ENCODE data around the gene CDH13. TPM values are rescaled to one million over a fixed set of nuclear protein-coding genes. Genes with fewer than 3 reads are reported as not detected.

The CDH13 gene
- polyA plus RNA-seq, 2 of the 4 experiments (the other 2 are of a cell fraction), result not detected

DNA sequence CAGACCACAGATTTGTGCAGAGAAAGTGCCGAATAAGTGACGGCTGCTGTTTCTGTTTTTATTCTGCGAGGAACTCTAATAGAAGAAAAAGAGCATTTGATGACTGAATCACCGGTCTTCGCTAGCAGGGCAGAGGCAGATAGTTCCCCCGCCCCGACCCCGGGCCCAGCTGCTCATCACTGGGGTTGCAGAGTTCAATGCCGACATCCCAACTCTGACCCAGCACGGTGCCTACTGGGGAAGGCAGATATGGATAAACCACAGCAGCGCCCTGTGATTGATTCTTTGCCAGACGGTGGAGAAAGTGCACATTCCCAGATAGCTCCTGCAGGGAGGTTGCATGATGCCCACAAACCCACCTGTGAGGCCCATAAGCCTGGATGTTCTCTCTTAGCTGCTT lies 823.1 kb downstream of the CDH13 start:
- H3K9me3 ChIP-seq, result no peaks in the 10 kb centered on the region
- ATAC-seq, result no peak
- ChIA-PET CTCF (interaction anchor here (1.2 kb wide), 1 partner anchor 1186 kb away, joined by 3 read pairs; no protein-coding TSS in a partner anchor), POLR2A (no interaction called here)
- no peak overlapping the region for H3K4me2 ChIP-seq
- no peak for FAIRE-seq
- 27% methylated on average over 12 of the region's 12 CpGs for WGBS (ENCODE audit: missing lambda C conversion rate)
- TF ChIP-seq RARB (CRISPR knock-in tag; IDR thresholded peaks at IDR 0.05), result no peak
- no peak for TF ChIP-seq NPAS2 (CRISPR knock-in tag; IDR thresholded peaks at IDR 0.05; ENCODE audit: borderline replicate concordance)
- no peak for TF ChIP-seq SMC3 (IDR thresholded peaks at IDR 0.05)
- TF ChIP-seq, protein P1, sequence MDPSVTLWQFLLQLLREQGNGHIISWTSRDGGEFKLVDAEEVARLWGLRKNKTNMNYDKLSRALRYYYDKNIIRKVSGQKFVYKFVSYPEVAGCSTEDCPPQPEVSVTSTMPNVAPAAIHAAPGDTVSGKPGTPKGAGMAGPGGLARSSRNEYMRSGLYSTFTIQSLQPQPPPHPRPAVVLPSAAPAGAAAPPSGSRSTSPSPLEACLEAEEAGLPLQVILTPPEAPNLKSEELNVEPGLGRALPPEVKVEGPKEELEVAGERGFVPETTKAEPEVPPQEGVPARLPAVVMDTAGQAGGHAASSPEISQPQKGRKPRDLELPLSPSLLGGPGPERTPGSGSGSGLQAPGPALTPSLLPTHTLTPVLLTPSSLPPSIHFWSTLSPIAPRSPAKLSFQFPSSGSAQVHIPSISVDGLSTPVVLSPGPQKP (IDR thresholded peaks at IDR 0.05; ENCODE audit: low read depth, low read length), result no peak
- no peak for TF ChIP-seq TFCP2L1 (CRISPR knock-in tag; IDR thresholded peaks at IDR 0.05)
- TF ChIP-seq EP300 (IDR thresholded peaks at IDR 0.05), result no peak
- TF ChIP-seq CBX8 (IDR thresholded peaks at IDR 0.05), result no peak
- no peak for TF ChIP-seq BHLHE40 (IDR thresholded peaks at IDR 0.05; ENCODE audit: low read depth, low read length)
- TF ChIP-seq KDM5A (IDR thresholded peaks at IDR 0.05), result no peak
- TF ChIP-seq, protein P2, sequence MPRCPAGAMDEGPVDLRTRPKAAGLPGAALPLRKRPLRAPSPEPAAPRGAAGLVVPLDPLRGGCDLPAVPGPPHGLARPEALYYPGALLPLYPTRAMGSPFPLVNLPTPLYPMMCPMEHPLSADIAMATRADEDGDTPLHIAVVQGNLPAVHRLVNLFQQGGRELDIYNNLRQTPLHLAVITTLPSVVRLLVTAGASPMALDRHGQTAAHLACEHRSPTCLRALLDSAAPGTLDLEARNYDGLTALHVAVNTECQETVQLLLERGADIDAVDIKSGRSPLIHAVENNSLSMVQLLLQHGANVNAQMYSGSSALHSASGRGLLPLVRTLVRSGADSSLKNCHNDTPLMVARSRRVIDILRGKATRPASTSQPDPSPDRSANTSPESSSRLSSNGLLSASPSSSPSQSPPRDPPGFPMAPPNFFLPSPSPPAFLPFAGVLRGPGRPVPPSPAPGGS (IDR thresholded peaks at IDR 0.05), result no peak
- no peak for TF ChIP-seq NR3C1 (IDR thresholded peaks at IDR 0.05)
- TF ChIP-seq HEYL (CRISPR knock-in tag; IDR thresholded peaks at IDR 0.05), result no peak
- TF ChIP-seq JUN (IDR thresholded peaks at IDR 0.05), result no peak
- TF ChIP-seq, protein P3, sequence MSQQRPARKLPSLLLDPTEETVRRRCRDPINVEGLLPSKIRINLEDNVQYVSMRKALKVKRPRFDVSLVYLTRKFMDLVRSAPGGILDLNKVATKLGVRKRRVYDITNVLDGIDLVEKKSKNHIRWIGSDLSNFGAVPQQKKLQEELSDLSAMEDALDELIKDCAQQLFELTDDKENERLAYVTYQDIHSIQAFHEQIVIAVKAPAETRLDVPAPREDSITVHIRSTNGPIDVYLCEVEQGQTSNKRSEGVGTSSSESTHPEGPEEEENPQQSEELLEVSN (IDR thresholded peaks at IDR 0.05; ENCODE audit: borderline replicate concordance, low read depth), result no peak
- no peak for DNase-seq (ENCODE audit: low read depth in 1 of 2, low spot score in 1 of 2)
- H3K4me3 ChIP-seq, result no peak overlapping the region
- H3K4me1 ChIP-seq, result no peaks in the 10 kb centered on the region
- no peak overlapping the region for H3K27ac ChIP-seq

DNA sequence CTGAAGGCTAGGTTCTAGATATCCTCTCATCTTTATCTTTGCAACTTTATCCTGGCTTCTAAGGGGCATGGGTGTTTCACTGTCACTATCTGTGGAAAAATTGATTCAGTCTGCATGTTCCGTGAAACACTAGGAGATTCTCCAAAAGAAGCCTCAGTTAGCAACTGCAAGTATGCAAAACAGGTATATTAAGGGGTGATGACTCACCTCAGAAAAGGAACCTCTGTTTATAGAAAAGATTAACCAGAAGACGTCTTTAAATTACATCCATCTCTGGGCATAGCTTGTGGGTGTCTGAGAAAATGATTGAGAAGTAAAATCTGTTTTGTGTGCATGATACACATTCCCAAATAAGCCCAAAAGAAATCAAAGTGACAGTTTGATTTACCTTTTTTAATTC lies 827.2 kb downstream of the CDH13 start:
- WGBS (ENCODE audit: missing lambda C conversion rate), result 1% methylated on average over 2 of the region's 2 CpGs
- FAIRE-seq (no peak), ATAC-seq (no peak), DNase-seq (ENCODE audit: low read depth in 1 of 2, low spot score in 1 of 2) (no peak)
- CTCF ChIA-PET, result no interaction called here
- no peak for TF ChIP-seq FOSL2 (IDR thresholded peaks at IDR 0.05)
- 0 out of 2 replicates have a peak, but pooled peaks have one; percentile 5 for TF ChIP-seq FOSL2 (CRISPR knock-in tag; IDR thresholded peaks at IDR 0.05)
- TF ChIP-seq JUNB (IDR thresholded peaks at IDR 0.05), result no peak
- H3K4me3 ChIP-seq, result no peak overlapping the region
- no peaks in the 10 kb centered on the region for H3K4me1 ChIP-seq
- no peaks in the 10 kb centered on the region for H3K9me3 ChIP-seq
- POLR2A ChIA-PET, result no interaction called here
- H3K4me2 ChIP-seq, result no peak overlapping the region
- no peak overlapping the region for H3K27ac ChIP-seq

DNA sequence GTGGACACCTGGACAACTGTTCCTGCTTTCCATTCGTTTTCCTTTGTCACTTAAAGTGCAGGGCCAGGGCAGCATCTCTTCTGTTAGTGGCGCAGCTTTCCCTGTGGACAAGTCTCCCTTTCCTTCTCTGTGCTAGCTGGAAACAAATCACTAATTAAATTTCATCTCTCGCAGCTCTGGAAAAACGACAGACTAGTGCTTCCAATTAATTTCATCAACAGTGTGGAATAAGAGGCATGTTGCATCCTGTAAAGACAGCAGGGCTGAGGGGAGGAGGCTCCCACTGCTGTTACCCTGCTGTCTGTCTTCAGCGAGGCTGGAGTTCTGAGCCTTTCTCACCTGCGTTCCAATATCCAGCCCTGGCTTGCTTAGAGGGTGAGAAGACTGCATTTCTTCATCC lies 828.9 kb downstream of the CDH13 start:
- no peaks in the 10 kb centered on the region for H3K4me1 ChIP-seq
- POLR2A ChIA-PET, result no interaction called here
- WGBS (ENCODE audit: missing lambda C conversion rate), result 9% methylated on average over 6 of the region's 6 CpGs
- TF ChIP-seq HOXA7 (CRISPR knock-in tag; IDR thresholded peaks at IDR 0.05) (no peak), RFX5 (IDR thresholded peaks at IDR 0.05) (no peak), CHD2 (IDR thresholded peaks at IDR 0.05; ENCODE audit: low read length, partially characterized antibody) (no peak), TP53 (CRISPR knock-in tag; IDR thresholded peaks at IDR 0.05) (no peak), ZC3H11A (IDR thresholded peaks at IDR 0.05) (no peak), CEBPB (IDR thresholded peaks at IDR 0.05) (no peak)
- TF ChIP-seq, protein P1 (IDR thresholded peaks at IDR 0.05; ENCODE audit: low read depth, low read length), result no peak
- TF ChIP-seq, protein P4, sequence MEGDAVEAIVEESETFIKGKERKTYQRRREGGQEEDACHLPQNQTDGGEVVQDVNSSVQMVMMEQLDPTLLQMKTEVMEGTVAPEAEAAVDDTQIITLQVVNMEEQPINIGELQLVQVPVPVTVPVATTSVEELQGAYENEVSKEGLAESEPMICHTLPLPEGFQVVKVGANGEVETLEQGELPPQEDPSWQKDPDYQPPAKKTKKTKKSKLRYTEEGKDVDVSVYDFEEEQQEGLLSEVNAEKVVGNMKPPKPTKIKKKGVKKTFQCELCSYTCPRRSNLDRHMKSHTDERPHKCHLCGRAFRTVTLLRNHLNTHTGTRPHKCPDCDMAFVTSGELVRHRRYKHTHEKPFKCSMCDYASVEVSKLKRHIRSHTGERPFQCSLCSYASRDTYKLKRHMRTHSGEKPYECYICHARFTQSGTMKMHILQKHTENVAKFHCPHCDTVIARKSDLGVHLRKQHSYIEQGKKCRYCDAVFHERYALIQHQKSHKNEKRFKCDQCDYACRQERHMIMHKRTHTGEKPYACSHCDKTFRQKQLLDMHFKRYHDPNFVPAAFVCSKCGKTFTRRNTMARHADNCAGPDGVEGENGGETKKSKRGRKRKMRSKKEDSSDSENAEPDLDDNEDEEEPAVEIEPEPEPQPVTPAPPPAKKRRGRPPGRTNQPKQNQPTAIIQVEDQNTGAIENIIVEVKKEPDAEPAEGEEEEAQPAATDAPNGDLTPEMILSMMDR (IDR thresholded peaks at IDR 0.05), result no peak
- TF ChIP-seq, protein P5, sequence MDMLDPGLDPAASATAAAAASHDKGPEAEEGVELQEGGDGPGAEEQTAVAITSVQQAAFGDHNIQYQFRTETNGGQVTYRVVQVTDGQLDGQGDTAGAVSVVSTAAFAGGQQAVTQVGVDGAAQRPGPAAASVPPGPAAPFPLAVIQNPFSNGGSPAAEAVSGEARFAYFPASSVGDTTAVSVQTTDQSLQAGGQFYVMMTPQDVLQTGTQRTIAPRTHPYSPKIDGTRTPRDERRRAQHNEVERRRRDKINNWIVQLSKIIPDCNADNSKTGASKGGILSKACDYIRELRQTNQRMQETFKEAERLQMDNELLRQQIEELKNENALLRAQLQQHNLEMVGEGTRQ (IDR thresholded peaks at IDR 0.05), result no peak
- TF ChIP-seq, protein P6, sequence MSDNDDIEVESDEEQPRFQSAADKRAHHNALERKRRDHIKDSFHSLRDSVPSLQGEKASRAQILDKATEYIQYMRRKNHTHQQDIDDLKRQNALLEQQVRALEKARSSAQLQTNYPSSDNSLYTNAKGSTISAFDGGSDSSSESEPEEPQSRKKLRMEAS (IDR thresholded peaks at IDR 0.05), result no peak
- TF ChIP-seq, protein P7, sequence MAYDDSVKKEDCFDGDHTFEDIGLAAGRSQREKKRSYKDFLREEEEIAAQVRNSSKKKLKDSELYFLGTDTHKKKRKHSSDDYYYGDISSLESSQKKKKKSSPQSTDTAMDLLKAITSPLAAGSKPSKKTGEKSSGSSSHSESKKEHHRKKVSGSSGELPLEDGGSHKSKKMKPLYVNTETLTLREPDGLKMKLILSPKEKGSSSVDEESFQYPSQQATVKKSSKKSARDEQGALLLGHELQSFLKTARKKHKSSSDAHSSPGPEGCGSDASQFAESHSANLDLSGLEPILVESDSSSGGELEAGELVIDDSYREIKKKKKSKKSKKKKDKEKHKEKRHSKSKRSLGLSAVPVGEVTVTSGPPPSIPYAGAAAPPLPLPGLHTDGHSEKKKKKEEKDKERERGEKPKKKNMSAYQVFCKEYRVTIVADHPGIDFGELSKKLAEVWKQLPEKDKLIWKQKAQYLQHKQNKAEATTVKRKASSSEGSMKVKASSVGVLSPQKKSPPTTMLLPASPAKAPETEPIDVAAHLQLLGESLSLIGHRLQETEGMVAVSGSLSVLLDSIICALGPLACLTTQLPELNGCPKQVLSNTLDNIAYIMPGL (CRISPR knock-in tag; IDR thresholded peaks at IDR 0.05; ENCODE audit: borderline replicate concordance), result no peak

More for the DNA sequence above, 828.9 kb downstream of the CDH13 start:
- no peak for FAIRE-seq
- Histone ChIP-seq H3K4me2 (no peak overlapping the region), H3K9me3 (no peaks in the 10 kb centered on the region), H3K4me3 (no peak overlapping the region), H3K27ac (no peak overlapping the region)
- ATAC-seq, result no peak
- CTCF ChIA-PET, result interaction anchor here (0.8 kb wide), 1 partner anchor 54 kb away, joined by 3 read pairs; no protein-coding TSS in a partner anchor
- DNase-seq (ENCODE audit: low read depth in 1 of 2, low spot score in 1 of 2), result no peak
